KMS-11 (cell line): ENCODE measurements around the gene HOXB5.

Source experiments
- H2AFZ ChIP-seq: fragments of 200-600 bp; sonication (generic); 2 replicates; pipeline ENCODE4 v1.6.1; 2016; ENCODE audit warnings: antibody characterized with exemption, mixed run types, low read depth
- H3K27ac ChIP-seq: fragments of 200-600 bp; sonication (generic); 2 replicates; pipeline ENCODE4 v1.6.1; 2016; ENCODE audit warnings: mild to moderate bottlenecking, mixed run types
- H3K27me3 ChIP-seq: fragments of 200-600 bp; sonication (generic); 2 replicates; pipeline ENCODE4 v1.6.1; 2017; ENCODE audit warnings: mild to moderate bottlenecking, low read depth, mixed run types, moderate library complexity; ENCODE audit not compliant: insufficient read depth
- H3K36me3 ChIP-seq: fragments of 200-600 bp; sonication (generic); 2 replicates; pipeline ENCODE4 v1.6.1; 2017; ENCODE audit warnings: mild to moderate bottlenecking, mixed run types; ENCODE audit not compliant: insufficient read depth
- H3K4me1 ChIP-seq: fragments of 200-600 bp; sonication (generic); 2 replicates; pipeline ENCODE4 v1.6.1; 2016; ENCODE audit warnings: mild to moderate bottlenecking, low read depth, mixed run types; ENCODE audit not compliant: poor library complexity, severe bottlenecking
- H3K4me2 ChIP-seq: fragments of 200-600 bp; sonication (generic); 2 replicates; pipeline ENCODE4 v1.7.0; 2016; ENCODE audit warnings: mild to moderate bottlenecking, mixed run types
- H3K4me3 ChIP-seq: fragments of 200-600 bp; sonication (generic); IDR thresholded peaks from 2 replicates; pipeline ENCODE4 v1.6.1; 2017; ENCODE audit warnings: low read depth, low read length, mixed read lengths; ENCODE audit not compliant: insufficient read depth
- H3K79me2 ChIP-seq: fragments of 200-600 bp; sonication (generic); 2 replicates; pipeline ENCODE4 v1.6.1; 2016; ENCODE audit warnings: low read depth, mixed run types; ENCODE audit not compliant: insufficient read depth
- H3K9ac ChIP-seq: fragments of 200-600 bp; sonication (generic); 2 replicates; pipeline ENCODE4 v1.6.1; 2016; ENCODE audit warnings: mild to moderate bottlenecking, mixed run types
- H4K20me1 ChIP-seq: fragments of 200-600 bp; sonication (generic); 2 replicates; pipeline ENCODE4 v1.6.1; 2016; ENCODE audit warnings: mild to moderate bottlenecking, mixed run types; ENCODE audit not compliant: insufficient read depth
- CTCF ChIP-seq: fragments of 200-600 bp; sonication (generic); conservative IDR thresholded peaks from 2 replicates; pipeline ENCODE4 v1.6.1; 2017; ENCODE audit warnings: low read depth, mild to moderate bottlenecking, antibody characterized with exemption, low read length, moderate library complexity, mixed read lengths

The HOXB5 gene

GRCh38 chr17:48578616-48579470 is 14.7 kb downstream of the HOXB5 start:
- peaks cover 6% of the 10 kb centered on the region for H3K4me1 ChIP-seq
- no peaks in the 10 kb centered on the region for H4K20me1 ChIP-seq
- no peak overlapping the region for H3K4me3 ChIP-seq
- H2AFZ ChIP-seq: peak overlapping the region; percentile 41; the same call in 1 of the 2 replicates
- no peaks in the 10 kb centered on the region for H3K79me2 ChIP-seq
- H3K27ac ChIP-seq: no peak overlapping the region
- no peaks in the 10 kb centered on the region; the same call in 1 of the 2 replicates for H3K27me3 ChIP-seq
- no peak overlapping the region for H3K4me2 ChIP-seq
- TF ChIP-seq CTCF: no peak
- no peak overlapping the region for H3K9ac ChIP-seq
- H3K36me3 ChIP-seq: no peaks in the 10 kb centered on the region

- peak within 1 kb of the TSS; percentile 51 for H3K4me2 ChIP-seq
Measured at GRCh38 chr17:48577946-48578615, 15.5 kb downstream of the HOXB5 start, which contains the start of gene HOXB4. HOXB4 (minus strand) TSS chr17:48578350; CDS start chr17:48578319, 31 bp downstream.

GRCh38 chr17:48577330-48577945 is 16.1 kb downstream of the HOXB5 start:
- Histone ChIP-seq H3K4me2 (peak overlapping the region; percentile 51), H3K9ac (peak overlapping the region; percentile 42; the same call in 1 of the 2 replicates), H3K27me3 (no peaks in the 10 kb centered on the region; the same call in 1 of the 2 replicates), H3K36me3 (no peaks in the 10 kb centered on the region), H2AFZ (peak overlapping the region; percentile 26; the same call in 1 of the 2 replicates), H4K20me1 (no peaks in the 10 kb centered on the region), H3K4me3 (no peak overlapping the region), H3K4me1 (peaks cover 6% of the 10 kb centered on the region), H3K27ac (no peak overlapping the region), H3K79me2 (no peaks in the 10 kb centered on the region)
- no peak for TF ChIP-seq CTCF

More at GRCh38 chr17:48577946-48578615, 15.5 kb downstream of the HOXB5 start, which contains the start of gene HOXB4:
- H3K27me3 ChIP-seq: no peaks in the 10 kb centered on the region; the same call in 1 of the 2 replicates
- H4K20me1 ChIP-seq: no peaks in the 10 kb centered on the region
- H3K79me2 ChIP-seq: no peaks in the 10 kb centered on the region
- H3K36me3 ChIP-seq: no peaks in the 10 kb centered on the region
- H3K27ac ChIP-seq: no peak within 1 kb of the TSS
- H3K9ac ChIP-seq: peak within 1 kb of the TSS; percentile 42; the same call in 1 of the 2 replicates
- no peak for TF ChIP-seq CTCF
- H3K4me1 ChIP-seq: peaks cover 6% of the 10 kb centered on the region
- no peak within 1 kb of the TSS for H3K4me3 ChIP-seq
- peak within 1 kb of the TSS; percentile 41; the same call in 1 of the 2 replicates for H2AFZ ChIP-seq
